Esophagus muscularis mucosa (tissue), 3 donors: ENCODE measurements around the gene TXNDC16.
"Not testable (repeated sequence)": the region's sequence is repeated elsewhere in the genome, so short reads cannot be mapped to it uniquely, and the experiment has no call there.

ENCODE experiments used
- POLR2A ChIP-seq: fragments of 450-650 bp; IDR thresholded peaks from one replicate; pipeline ENCODE4 v1.6.1; 2017; ENCODE audit warnings: antibody characterized with exemption, moderate library complexity, mild to moderate bottlenecking, low read depth
- POLR2AphosphoS5 ChIP-seq, 2 donors: sonication (generic); formaldehyde crosslinking; IDR thresholded peaks; one replicate each; pipeline ENCODE4 v1.6.1; 2017; ENCODE audit warnings: antibody characterized with exemption in 2 of 2
- TF ChIP-seq, protein P1 (sequence below), 3 experiments: fragments of 200-600 bp in 2 of 3; fragments of 450-650 bp in 1 of 3; sonication (generic) in 2 of 3; IDR thresholded peaks; one replicate each; pipeline ENCODE4 v1.5.1; 2017 to 2019; ENCODE audit warnings: antibody characterized with exemption in 3 of 3, mild to moderate bottlenecking in 2 of 3, moderate library complexity in 1 of 3

DNA sequence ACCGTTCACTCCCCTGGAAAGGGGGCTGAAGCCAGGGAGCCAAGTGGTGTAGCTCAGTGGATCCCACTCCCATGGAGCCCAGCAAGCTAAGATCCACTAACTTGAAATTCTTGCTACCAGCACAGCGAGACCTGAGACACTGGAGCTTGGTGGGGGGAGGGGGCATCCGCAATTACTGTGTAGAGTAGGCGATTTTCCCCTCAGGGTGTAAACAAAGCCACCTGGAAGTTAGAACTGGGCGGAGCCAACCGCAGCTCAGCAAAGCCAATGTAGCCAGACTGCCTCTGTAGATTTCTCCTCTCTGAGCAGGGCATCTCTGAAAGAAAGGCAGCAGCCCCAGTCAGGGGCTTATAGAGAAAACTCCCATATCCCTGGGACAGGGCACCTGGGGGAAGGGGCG is 16.1 kb upstream of the TXNDC16 start:
- not testable (repeated sequence) for TF ChIP-seq POLR2AphosphoS5 (IDR thresholded peaks at IDR 0.05); POLR2A
- TF ChIP-seq, protein P1, sequence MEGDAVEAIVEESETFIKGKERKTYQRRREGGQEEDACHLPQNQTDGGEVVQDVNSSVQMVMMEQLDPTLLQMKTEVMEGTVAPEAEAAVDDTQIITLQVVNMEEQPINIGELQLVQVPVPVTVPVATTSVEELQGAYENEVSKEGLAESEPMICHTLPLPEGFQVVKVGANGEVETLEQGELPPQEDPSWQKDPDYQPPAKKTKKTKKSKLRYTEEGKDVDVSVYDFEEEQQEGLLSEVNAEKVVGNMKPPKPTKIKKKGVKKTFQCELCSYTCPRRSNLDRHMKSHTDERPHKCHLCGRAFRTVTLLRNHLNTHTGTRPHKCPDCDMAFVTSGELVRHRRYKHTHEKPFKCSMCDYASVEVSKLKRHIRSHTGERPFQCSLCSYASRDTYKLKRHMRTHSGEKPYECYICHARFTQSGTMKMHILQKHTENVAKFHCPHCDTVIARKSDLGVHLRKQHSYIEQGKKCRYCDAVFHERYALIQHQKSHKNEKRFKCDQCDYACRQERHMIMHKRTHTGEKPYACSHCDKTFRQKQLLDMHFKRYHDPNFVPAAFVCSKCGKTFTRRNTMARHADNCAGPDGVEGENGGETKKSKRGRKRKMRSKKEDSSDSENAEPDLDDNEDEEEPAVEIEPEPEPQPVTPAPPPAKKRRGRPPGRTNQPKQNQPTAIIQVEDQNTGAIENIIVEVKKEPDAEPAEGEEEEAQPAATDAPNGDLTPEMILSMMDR (IDR thresholded peaks at IDR 0.05), result not testable (repeated sequence)
